K562 (cell line): ENCODE measurements around the gene SKAP1. TPM values are rescaled to one million over a fixed set of nuclear protein-coding genes. Genes with fewer than 3 reads are reported as not detected.

Experiments used
- ATAC-seq: fragments of 200-7000 bp; cut with Tn5 transposase; 3 replicates; pipeline ENCODE4 v1.9.1; 2020; ENCODE audit warnings: moderate library complexity
- BruUV-seq: library from RNA; stranded (reverse); fragments of 400-500 nt; replicated peaks from 2 replicates; lab custom pipeline; 2021; lab: Mats Ljungman, UMichigan
- CTCF ChIA-PET: fragments of 300-600 bp; formaldehyde crosslinking; extraction: SDS; loops from one replicate; lab custom pipeline; 2021; ENCODE audit warnings: low intra/inter-chr PET ratio; lab: Yijun Ruan, JAX
- POLR2A ChIA-PET: fragments of 300-600, 350-650 bp; sonication (Branson Sonifier 250); formaldehyde crosslinking; extraction: SDS; loops from one replicate; lab custom pipeline; 2021; ENCODE audit warnings: antibody characterized with exemption, inconsistent platforms; lab: Yijun Ruan, JAX
- DNase-seq, 4 experiments: peaks; one replicate each; pipeline versions ENCODE4 v3.0.0 to v3.0.0-alpha.2; 2011 to 2018; ENCODE audit warnings: low spot score in 3 of 4, mixed read lengths in 3 of 4; ENCODE audit errors: extremely low read depth in 1 of 4
- FAIRE-seq: peaks from 2 replicates; lab custom pipeline; 2011; peaks lifted over from hg19 to GRCh38; lab: Jason Lieb, UNC
- H2AFZ ChIP-seq: 2 replicates; pipeline ENCODE4 v1.6.0; 2011; ENCODE audit warnings: low read depth, low read length, control low read depth, inconsistent platforms
- H3K27ac ChIP-seq: fragments of 200-600 bp; 3 replicates; pipeline ENCODE4 v1.8.0; 2011; ENCODE audit warnings: low read depth, mild to moderate bottlenecking, control low read depth, inconsistent platforms, low read length, moderate library complexity, mixed read lengths; ENCODE audit errors: extremely low read depth
- H3K27me3 ChIP-seq, 2 experiments: fragments of 300-600 bp in 1 of 2; 2 replicates in 1 of 2; 3 replicates in 1 of 2; pipeline versions ENCODE4 v1.6.0 to v1.8.0; 2011; ENCODE audit warnings: inconsistent platforms in 2 of 2, low read length in 2 of 2, mild to moderate bottlenecking in 1 of 2, mixed read lengths in 1 of 2, moderate library complexity in 1 of 2; ENCODE audit not compliant: control insufficient read depth in 2 of 2, insufficient read depth in 2 of 2
- H3K36me3 ChIP-seq: fragments of 300-600 bp; 3 replicates; pipeline ENCODE4 v1.8.0; 2011; ENCODE audit warnings: mild to moderate bottlenecking, low read length, inconsistent platforms; ENCODE audit not compliant: control insufficient read depth, insufficient read depth
- H3K4me1 ChIP-seq, 2 experiments: fragments of 200-600 bp in 1 of 2; replicated peaks in 1 of 2; 2 replicates in 1 of 2; 3 replicates in 1 of 2; pipeline versions ENCODE4 v1.5.1 to v1.8.0; 2011; ENCODE audit warnings: inconsistent platforms in 2 of 2, low read length in 2 of 2, mild to moderate bottlenecking in 1 of 2, mixed read lengths in 1 of 2, moderate library complexity in 1 of 2; ENCODE audit not compliant: control insufficient read depth in 2 of 2, insufficient read depth in 2 of 2
- H3K4me2 ChIP-seq: 2 replicates; pipeline ENCODE4 v1.6.1; 2011; ENCODE audit warnings: low read length, control low read depth, inconsistent platforms, mixed read lengths; ENCODE audit not compliant: insufficient read depth
- H3K4me3 ChIP-seq: fragments of 200-600 bp; sonication (generic), shearing (Covaris generic); 2 replicates; pipeline ENCODE4 v1.5.1; 2016; ENCODE audit warnings: control low read depth, inconsistent platforms
- H3K79me2 ChIP-seq: fragments of 200-600 bp; 3 replicates; pipeline ENCODE4 v1.8.0; 2011; ENCODE audit warnings: low read length, inconsistent platforms; ENCODE audit not compliant: control insufficient read depth, insufficient read depth
- H3K9ac ChIP-seq, 2 experiments: 2 replicates each; pipeline versions ENCODE4 v1.6.0 to v1.6.1; 2011; ENCODE audit warnings: low read depth in 2 of 2, low read length in 2 of 2, control low read depth in 1 of 2, inconsistent platforms in 1 of 2, mild to moderate bottlenecking in 1 of 2, mixed read lengths in 1 of 2; ENCODE audit not compliant: insufficient read depth in 1 of 2
- H3K9me1 ChIP-seq: one replicate; pipeline ENCODE4 v1.6.0; 2011; ENCODE audit warnings: inconsistent platforms, mild to moderate bottlenecking, low read length, moderate library complexity; ENCODE audit not compliant: control insufficient read depth, insufficient read depth
- H3K9me3 ChIP-seq: replicated peaks from 2 replicates; pipeline ENCODE4 v1.5.1; 2011; ENCODE audit warnings: low read depth, low read length, inconsistent platforms; ENCODE audit not compliant: control insufficient read depth, insufficient read depth
- H4K20me1 ChIP-seq: replicated peaks from 2 replicates; pipeline ENCODE4 v1.6.1; 2011; ENCODE audit warnings: low read length, inconsistent platforms, mixed read lengths; ENCODE audit not compliant: control insufficient read depth, insufficient read depth
- E2F8 ChIP-seq: fragments of 450-650 bp; IDR thresholded peaks from 2 replicates; pipeline ENCODE4 v1.7.1; 2018; ENCODE audit warnings: mild to moderate bottlenecking, low read depth; ENCODE audit not compliant: partially characterized antibody
- MYC ChIP-seq, 2 experiments: fragments of 250-450 bp in 1 of 2; sonication (Bioruptor Pico) in 1 of 2; IDR thresholded peaks; 2 replicates each; pipeline versions ENCODE4 v1.5.1 to v1.6.1; 2012 to 2021; ENCODE audit warnings: low read depth in 2 of 2, borderline replicate concordance in 1 of 2, improper control_type of control experiment in 1 of 2, low read length in 1 of 2, mild to moderate bottlenecking in 1 of 2, moderate library complexity in 1 of 2
- TCF7 ChIP-seq: sonication (generic); IDR thresholded peaks from 2 replicates; pipeline ENCODE4 v1.6.1; 2016; ENCODE audit warnings: antibody characterized with exemption, borderline replicate concordance
- THRAP3 ChIP-seq: fragments of 450-650 bp; IDR thresholded peaks from 2 replicates; pipeline ENCODE4 v1.6.1; 2016; ENCODE audit warnings: mild to moderate bottlenecking, inconsistent platforms, borderline replicate concordance
- ZFP36 ChIP-seq: fragments of 150-350 bp; IDR thresholded peaks from 2 replicates; pipeline ENCODE4 v1.6.1; 2018; ENCODE audit warnings: low read length, low read depth; ENCODE audit not compliant: partially characterized antibody
- ZNF347 ChIP-seq: fragments of 450-650 bp; formaldehyde crosslinking; IDR thresholded peaks from 2 replicates; pipeline ENCODE4 v1.4.0; 2020; ENCODE audit warnings: low read depth, mild to moderate bottlenecking, moderate library complexity
- ZNF586 ChIP-seq: fragments of 450-650 bp; formaldehyde crosslinking; conservative IDR thresholded peaks from 2 replicates; pipeline ENCODE4 v1.4.0; 2020; ENCODE audit warnings: mild to moderate bottlenecking, moderate library complexity
- ZNF644 ChIP-seq: fragments of 200-800 bp; sonication (Bioruptor generic); IDR thresholded peaks from 2 replicates; pipeline ENCODE4 v1.6.1; 2016; ENCODE audit warnings: low read depth, missing genetic modification characterization, missing compliant biosample characterization
- WGBS: fragments of 100-300 bp; shearing (Covaris generic); methylation state at CpG from one replicate; pipeline ENCODE4 v1.1.6; 2016; ENCODE audit warnings: low coverage, mixed read lengths; ENCODE audit not compliant: insufficient coverage; ENCODE audit errors: missing lambda C conversion rate; 5-methylcytosine and 5-hydroxymethylcytosine counted together
- in situ Hi-C: fragments of 300-500 bp; cut with MboI; formaldehyde crosslinking; loops from 4 replicates; pipeline ENCODE4 v1.15.0; 2018; ENCODE audit warnings: inconsistent platforms, mixed read lengths
- intact Hi-C: fragments of 100-400 bp; cut with micrococcal nuclease; formaldehyde crosslinking; loops from 2 replicates; pipeline ENCODE4 v1.14.2; 2022
- polyA plus RNA-seq, 8 experiments: library from polyadenylated mRNA; depleted of rRNA in 4 of 8; stranded (reverse) in 5 of 8; unstranded in 3 of 8; fragments of >200 nt; fragmentation: Nextera tagmentation in 2 of 8; fragmentation: Illumina TruSeq in 1 of 8; extraction: Ambion mirVana in 2 of 8; extraction: Trizol in 1 of 8; gene quantifications; 2 replicates each; pipeline versions ENCODE4 v1.2.1 to v1.2.3, GENCODE V29; 2011 to 2014; ENCODE audit warnings: inconsistent platforms in 1 of 8, missing spikeins in 1 of 8
- total RNA-seq, 7 experiments: library from RNA; depleted of rRNA in 6 of 7; stranded (reverse); fragments of >200 nt in 6 of 7; fragmentation: Illumina TruSeq in 2 of 7; extraction: Trizol in 2 of 7; gene quantifications; 2 replicates each; pipeline versions ENCODE4 v1.2.1 to v1.2.3, GENCODE V29; 2011 to 2021; ENCODE audit warnings: low replicate concordance in 1 of 7

The SKAP1 gene
- total and polyA plus RNA-seq, 9 of the 15 experiments (the other 6 are each of a cell fraction or from before 2014, with no cell fraction given), result 0.06 to 0.80 (median 0.10) TPM; not detected in 4

- H3K9me1 ChIP-seq, result no peaks in the 10 kb centered on the region
- intact Hi-C loops, result no loop called here
- H2AFZ ChIP-seq, result peak overlapping the region; percentile 90
- H3K9me3 ChIP-seq, result no peaks in the 10 kb centered on the region; the same call in 1 of the 2 replicates
- no peak overlapping the region for H3K4me2 ChIP-seq
- ATAC-seq (no peak), FAIRE-seq (no peak), DNase-seq (no peak)
- no peaks in the 10 kb centered on the region for H3K27me3 ChIP-seq
- ChIA-PET POLR2A (no interaction called here), CTCF (no interaction called here)
- no peaks in the 10 kb centered on the region for H3K36me3 ChIP-seq
- H3K9ac ChIP-seq, result no peak overlapping the region; a peak in 1 of 4 replicates
- H3K4me3 ChIP-seq, result no peak overlapping the region
- no TSS peak for BruUV-seq
- WGBS, result 56% methylated on average over 7 of the region's 7 CpGs
- H3K27ac ChIP-seq, result no peak overlapping the region
- TF ChIP-seq ZFP36 (no peak), THRAP3 (no peak), ZNF586 (CRISPR knock-in tag) (no peak), TCF7 (no peak), MYC (IDR thresholded peaks at IDR 0.05; ENCODE audit: low read depth, low read length) (no peak), MYC (CRISPR knock-in tag; IDR thresholded peaks at IDR 0.05; ENCODE audit: borderline replicate concordance, low read depth) (no peak), ZNF347 (CRISPR knock-in tag) (no peak), ZNF644 (tag) (no peak), E2F8 (no peak)
- H3K4me1 ChIP-seq, result peaks cover 9 to 43% of the 10 kb centered on the region in 2 experiments; a peak in 4 of 5 replicates
- H4K20me1 ChIP-seq, result no peaks in the 10 kb centered on the region
- H3K79me2 ChIP-seq, result no peaks in the 10 kb centered on the region
- in situ Hi-C loops, result no loop called here
Observed at GRCh38 chr17:48445248-48445620, 15.2 kb upstream of the SKAP1 start.
